Measurements from ENCODE around the gene KAZN. TPM values are rescaled to one million over a fixed set of nuclear protein-coding genes. Genes with fewer than 3 reads are reported as not detected.

The KAZN gene
- polyA plus RNA-seq, 1 donor (not counting 4 experiments of a cell fraction or from before 2014, with no cell fraction given) = 5.9 TPM

- Histone ChIP-seq H3K4me1 (ENCODE audit: control insufficient read depth, extremely low read depth, insufficient read depth, low read length) (no peaks in the 10 kb centered on the region), H3K27me3 (ENCODE audit: control insufficient read depth, extremely low read depth, insufficient read depth, low read length) (no peaks in the 10 kb centered on the region), H3K27ac (ENCODE audit: control insufficient read depth, insufficient read depth, low read length) (no peak overlapping the region), H4K20me1 (ENCODE audit: control insufficient read depth, extremely low read depth, insufficient read depth, low read length) (no peaks in the 10 kb centered on the region), H3K9ac (ENCODE audit: control insufficient read depth, extremely low read depth, insufficient read depth, low read length) (no peak overlapping the region), H3K9me1 (ENCODE audit: control insufficient read depth, extremely low read depth, insufficient read depth, low read length) (no peaks in the 10 kb centered on the region), H3K4me3 (ENCODE audit: control insufficient read depth in 2 of 3, extremely low read depth in 1 of 3, insufficient read depth in 2 of 3, low read depth in 1 of 3, low read length in 3 of 3) (no peak overlapping the region), H3K9me3 (ENCODE audit: control insufficient read depth, low read depth, low read length) (no peaks in the 10 kb centered on the region), H3K4me2 (ENCODE audit: control insufficient read depth, extremely low read depth, insufficient read depth, low read depth, low read length) (no peak overlapping the region), H3K79me2 (ENCODE audit: control insufficient read depth, insufficient read depth, low read length) (peaks cover 4% of the 10 kb centered on the region), H2AFZ (ENCODE audit: control insufficient read depth, low read length) (no peak overlapping the region), H3K36me3 (ENCODE audit: control insufficient read depth in 2 of 2, extremely low read depth in 1 of 2, insufficient read depth in 2 of 2, low read length in 2 of 2) (peaks cover 0 to 9% of the 10 kb centered on the region in 2 experiments)
- DNase-seq (ENCODE audit: low read depth, low spot score) (no peak), FAIRE-seq (no peak)
- dilution Hi-C loops (cut with MboI; ENCODE audit: extremely low pct_ligation_motif_present, low sequenced_read_pairs) = no loop called here
- TF ChIP-seq, protein P1, sequence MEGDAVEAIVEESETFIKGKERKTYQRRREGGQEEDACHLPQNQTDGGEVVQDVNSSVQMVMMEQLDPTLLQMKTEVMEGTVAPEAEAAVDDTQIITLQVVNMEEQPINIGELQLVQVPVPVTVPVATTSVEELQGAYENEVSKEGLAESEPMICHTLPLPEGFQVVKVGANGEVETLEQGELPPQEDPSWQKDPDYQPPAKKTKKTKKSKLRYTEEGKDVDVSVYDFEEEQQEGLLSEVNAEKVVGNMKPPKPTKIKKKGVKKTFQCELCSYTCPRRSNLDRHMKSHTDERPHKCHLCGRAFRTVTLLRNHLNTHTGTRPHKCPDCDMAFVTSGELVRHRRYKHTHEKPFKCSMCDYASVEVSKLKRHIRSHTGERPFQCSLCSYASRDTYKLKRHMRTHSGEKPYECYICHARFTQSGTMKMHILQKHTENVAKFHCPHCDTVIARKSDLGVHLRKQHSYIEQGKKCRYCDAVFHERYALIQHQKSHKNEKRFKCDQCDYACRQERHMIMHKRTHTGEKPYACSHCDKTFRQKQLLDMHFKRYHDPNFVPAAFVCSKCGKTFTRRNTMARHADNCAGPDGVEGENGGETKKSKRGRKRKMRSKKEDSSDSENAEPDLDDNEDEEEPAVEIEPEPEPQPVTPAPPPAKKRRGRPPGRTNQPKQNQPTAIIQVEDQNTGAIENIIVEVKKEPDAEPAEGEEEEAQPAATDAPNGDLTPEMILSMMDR (optimal IDR thresholded peaks at IDR 0.05 in 1 of 3, IDR thresholded peaks at IDR 0.05 in 1 of 3, conservative IDR thresholded peaks at IDR 0.05 in 1 of 3; ENCODE audit: extremely low read depth in 1 of 3, insufficient read depth in 2 of 3, low read length in 3 of 3) = no peak
- no peak for TF ChIP-seq EZH2 (IDR thresholded peaks at IDR 0.05; ENCODE audit: low read length)
Measured at GRCh38 chr1:14980621-14981218, 382.2 kb downstream of the KAZN start.

DNA sequence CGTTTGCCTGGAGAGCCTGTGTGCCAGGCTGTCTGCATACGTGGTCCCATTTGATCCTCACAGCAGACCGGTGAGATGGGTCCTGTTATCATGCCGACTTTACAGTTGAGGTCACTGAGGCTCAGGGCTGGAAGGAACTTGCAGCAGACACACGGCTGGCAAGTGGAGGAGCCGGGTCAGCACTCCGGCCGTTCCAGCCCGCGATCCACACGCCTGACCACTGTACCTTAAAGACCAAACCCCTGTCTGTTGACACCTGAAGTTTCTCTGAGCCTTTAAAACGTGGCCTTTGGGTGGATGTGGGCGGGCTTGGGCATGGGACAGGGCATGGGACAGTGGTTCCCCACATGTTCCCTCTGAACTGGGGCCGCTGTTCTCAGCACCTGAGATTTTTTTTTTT lies 383.5 kb downstream of the KAZN start:
- DNase-seq (ENCODE audit: low read depth, low spot score) = no peak
- peaks cover 0 to 6% of the 10 kb centered on the region in 2 experiments for H3K36me3 ChIP-seq (ENCODE audit: control insufficient read depth in 2 of 2, extremely low read depth in 1 of 2, insufficient read depth in 2 of 2, low read length in 2 of 2)
- no peak for FAIRE-seq
- no peak overlapping the region for H2AFZ ChIP-seq (ENCODE audit: control insufficient read depth, low read length)
- no peaks in the 10 kb centered on the region for H3K9me3 ChIP-seq (ENCODE audit: control insufficient read depth, low read depth, low read length)
- H3K9ac ChIP-seq (ENCODE audit: control insufficient read depth, extremely low read depth, insufficient read depth, low read length) = no peak overlapping the region
- H3K79me2 ChIP-seq (ENCODE audit: control insufficient read depth, insufficient read depth, low read length) = peaks cover 4% of the 10 kb centered on the region
- H3K9me1 ChIP-seq (ENCODE audit: control insufficient read depth, extremely low read depth, insufficient read depth, low read length) = no peaks in the 10 kb centered on the region
- H3K4me3 ChIP-seq (ENCODE audit: control insufficient read depth in 2 of 3, extremely low read depth in 1 of 3, insufficient read depth in 2 of 3, low read depth in 1 of 3, low read length in 3 of 3) = no peak overlapping the region
- no peak overlapping the region for H3K27ac ChIP-seq (ENCODE audit: control insufficient read depth, insufficient read depth, low read length)
- H4K20me1 ChIP-seq (ENCODE audit: control insufficient read depth, extremely low read depth, insufficient read depth, low read length) = no peaks in the 10 kb centered on the region
- H3K4me1 ChIP-seq (ENCODE audit: control insufficient read depth, extremely low read depth, insufficient read depth, low read length) = no peaks in the 10 kb centered on the region
- TF ChIP-seq EZH2 (IDR thresholded peaks at IDR 0.05; ENCODE audit: low read length) = no peak
- TF ChIP-seq, protein P1 (optimal IDR thresholded peaks at IDR 0.05 in 1 of 3, IDR thresholded peaks at IDR 0.05 in 1 of 3, conservative IDR thresholded peaks at IDR 0.05 in 1 of 3; ENCODE audit: extremely low read depth in 1 of 3, insufficient read depth in 2 of 3, low read length in 3 of 3) = no peak
- no peaks in the 10 kb centered on the region for H3K27me3 ChIP-seq (ENCODE audit: control insufficient read depth, extremely low read depth, insufficient read depth, low read length)
- dilution Hi-C loops (cut with MboI; ENCODE audit: extremely low pct_ligation_motif_present, low sequenced_read_pairs) = no loop called here
- no peak overlapping the region for H3K4me2 ChIP-seq (ENCODE audit: control insufficient read depth, extremely low read depth, insufficient read depth, low read depth, low read length)
